B cell (primary cell): ENCODE data around the gene TXNRD1.

Experiments
- EZH2 ChIP-seq: IDR thresholded peaks from 2 replicates; pipeline ENCODE4 v1.6.1; 2012; ENCODE audit warnings: borderline replicate concordance, low read depth, mild to moderate bottlenecking, moderate library complexity, low read length; ENCODE audit not compliant: insufficient read depth, poor library complexity, severe bottlenecking
- TF ChIP-seq, protein P1 (sequence below): fragments of 200-600 bp; IDR thresholded peaks from one replicate; pipeline ENCODE4 v1.8.0; 2022; ENCODE audit warnings: antibody characterized with exemption, mild to moderate bottlenecking

DNA sequence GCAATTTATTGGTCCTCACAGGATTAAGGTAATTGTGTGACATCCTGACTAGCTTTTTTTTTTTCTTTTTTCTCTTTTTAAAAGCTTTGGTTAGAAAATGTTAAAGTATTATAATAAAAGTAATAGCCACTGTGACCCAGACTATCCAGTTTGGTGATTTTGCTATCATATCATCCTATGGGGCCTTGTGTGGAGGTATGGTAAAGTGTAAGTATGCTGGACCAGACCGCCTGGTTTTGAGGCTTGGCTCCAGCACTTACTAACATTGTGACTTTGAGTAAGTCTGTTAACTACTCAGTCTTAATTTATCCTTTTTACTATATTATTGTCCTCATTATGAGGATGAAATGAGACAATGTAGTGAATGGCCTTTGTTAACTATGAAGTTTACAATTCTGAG, 103.4 kb downstream of the TXNRD1 start:
- no peak for TF ChIP-seq EZH2
- TF ChIP-seq, protein P1, sequence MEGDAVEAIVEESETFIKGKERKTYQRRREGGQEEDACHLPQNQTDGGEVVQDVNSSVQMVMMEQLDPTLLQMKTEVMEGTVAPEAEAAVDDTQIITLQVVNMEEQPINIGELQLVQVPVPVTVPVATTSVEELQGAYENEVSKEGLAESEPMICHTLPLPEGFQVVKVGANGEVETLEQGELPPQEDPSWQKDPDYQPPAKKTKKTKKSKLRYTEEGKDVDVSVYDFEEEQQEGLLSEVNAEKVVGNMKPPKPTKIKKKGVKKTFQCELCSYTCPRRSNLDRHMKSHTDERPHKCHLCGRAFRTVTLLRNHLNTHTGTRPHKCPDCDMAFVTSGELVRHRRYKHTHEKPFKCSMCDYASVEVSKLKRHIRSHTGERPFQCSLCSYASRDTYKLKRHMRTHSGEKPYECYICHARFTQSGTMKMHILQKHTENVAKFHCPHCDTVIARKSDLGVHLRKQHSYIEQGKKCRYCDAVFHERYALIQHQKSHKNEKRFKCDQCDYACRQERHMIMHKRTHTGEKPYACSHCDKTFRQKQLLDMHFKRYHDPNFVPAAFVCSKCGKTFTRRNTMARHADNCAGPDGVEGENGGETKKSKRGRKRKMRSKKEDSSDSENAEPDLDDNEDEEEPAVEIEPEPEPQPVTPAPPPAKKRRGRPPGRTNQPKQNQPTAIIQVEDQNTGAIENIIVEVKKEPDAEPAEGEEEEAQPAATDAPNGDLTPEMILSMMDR = no peak
